GM19455 (cell line): ENCODE results near the gene HOMER2.
"Not testable (repeated sequence)": the region's sequence is repeated elsewhere in the genome, so short reads cannot be mapped to it uniquely, and the experiment has no call there.

ENCODE experiments used
- ATAC-seq: cut with Tn5 transposase; IDR thresholded peaks from one replicate; pipeline ENCODE4 v1.9.1; 2021; ENCODE audit not compliant: unreplicated experiment

The HOMER2 gene

DNA sequence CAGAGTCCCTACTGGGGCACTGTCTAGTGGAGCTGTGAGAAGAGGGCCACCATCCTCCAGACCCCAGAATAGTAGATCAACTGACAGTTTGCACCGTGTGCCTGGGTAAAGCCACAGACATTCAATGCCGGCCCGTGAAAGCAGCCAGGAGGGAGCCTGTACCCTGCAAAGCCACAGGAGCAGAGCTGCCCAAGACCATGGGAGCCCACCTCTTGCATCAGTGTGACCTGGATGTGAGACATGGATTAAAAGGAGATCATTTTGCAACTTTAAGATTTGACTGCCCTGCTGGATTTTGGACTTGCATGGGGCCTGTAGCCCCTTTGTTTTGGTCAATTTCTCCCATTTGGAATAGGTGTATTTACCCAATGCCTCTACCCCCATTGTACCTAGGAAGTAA, 86.5 kb downstream of the HOMER2 start:
- not testable (repeated sequence) for ATAC-seq

DNA sequence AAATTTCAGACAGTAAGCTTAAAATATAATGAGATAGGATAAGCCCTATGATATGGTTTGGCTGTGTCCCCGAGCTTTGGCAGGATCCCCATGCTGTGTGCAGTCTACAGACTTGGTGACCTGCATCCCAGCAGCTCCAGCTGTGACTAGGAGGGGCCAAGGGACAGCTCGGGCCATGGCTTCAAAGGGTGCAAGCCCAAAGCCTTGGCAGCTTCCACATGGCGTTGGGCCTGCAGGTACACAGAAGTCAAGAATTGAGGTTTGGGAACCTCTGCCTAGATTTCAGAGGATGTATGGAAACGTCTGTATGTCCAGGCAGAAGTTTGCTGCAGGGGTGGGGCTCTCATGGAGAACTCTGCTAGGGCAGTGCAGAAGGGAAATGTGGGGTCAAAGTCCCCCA, 86.9 kb downstream of the HOMER2 start:
- ATAC-seq, result not testable (repeated sequence)

GRCh38 chr15:82864967-82865366, 87.6 kb downstream of the HOMER2 start:
- ATAC-seq, result no peak

GRCh38 chr15:82862886-82863285, 89.6 kb downstream of the HOMER2 start:
- ATAC-seq, result no peak

DNA sequence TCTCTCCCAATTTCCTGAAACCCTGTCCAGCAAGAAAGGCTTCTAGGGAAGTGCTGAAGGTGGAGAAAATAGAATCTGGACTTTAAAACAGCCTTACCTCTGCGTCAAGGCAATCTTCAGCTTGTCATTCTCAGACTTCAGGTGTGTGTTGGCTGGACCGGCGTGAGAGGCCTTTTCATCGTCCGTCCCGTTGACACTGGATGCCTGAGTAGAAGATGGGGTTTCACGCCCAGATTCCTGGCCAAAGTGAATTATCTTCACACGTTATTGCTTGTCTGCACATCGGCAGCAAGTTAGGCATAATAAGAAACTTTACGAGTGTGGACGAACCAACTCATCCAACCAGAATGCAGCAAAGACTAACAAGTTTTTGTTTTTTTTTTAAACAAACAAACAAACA, 93.6 kb downstream of the HOMER2 start:
- no peak for ATAC-seq

DNA sequence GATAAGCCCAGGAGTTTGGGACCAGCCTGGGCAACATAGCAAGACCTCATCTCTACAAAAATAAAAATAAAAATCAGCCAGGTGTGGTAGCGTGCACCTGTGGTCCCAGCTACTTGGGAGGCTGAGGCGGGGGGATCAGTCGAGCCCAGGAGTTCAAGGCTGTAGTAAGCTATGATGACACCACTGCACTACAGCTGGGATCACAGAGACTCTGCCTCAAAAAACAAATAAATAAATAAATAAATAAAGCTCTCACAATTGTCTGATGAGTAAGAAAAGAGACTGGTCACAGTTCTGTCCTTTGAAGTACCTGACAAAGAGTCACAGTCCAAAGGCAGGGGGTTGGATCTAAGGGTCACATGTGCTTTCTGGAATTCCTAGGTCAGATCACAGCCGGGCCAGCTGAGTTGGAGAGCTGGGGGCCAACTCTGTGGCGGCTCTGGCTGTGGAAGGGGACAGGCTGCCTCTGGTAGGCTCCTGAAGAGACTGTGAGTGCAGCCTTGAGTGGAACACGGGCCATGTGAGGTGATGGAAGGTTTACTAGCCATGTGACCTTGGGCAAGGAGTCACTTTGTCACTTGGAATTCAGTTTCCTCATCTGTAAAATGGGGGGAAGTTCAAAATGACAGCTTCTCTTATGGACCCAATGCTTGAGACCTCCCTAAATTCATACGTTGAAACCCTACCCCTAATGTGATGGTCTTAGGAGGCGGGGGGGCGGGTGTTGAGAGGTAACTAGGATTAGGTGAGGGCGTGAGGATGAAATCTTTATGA, 95.9 kb downstream of the HOMER2 start:
- ATAC-seq, result no peak

- ATAC-seq, result no peak
Observed at GRCh38 chr15:82855286-82856100, 97.0 kb downstream of the HOMER2 start.

DNA sequence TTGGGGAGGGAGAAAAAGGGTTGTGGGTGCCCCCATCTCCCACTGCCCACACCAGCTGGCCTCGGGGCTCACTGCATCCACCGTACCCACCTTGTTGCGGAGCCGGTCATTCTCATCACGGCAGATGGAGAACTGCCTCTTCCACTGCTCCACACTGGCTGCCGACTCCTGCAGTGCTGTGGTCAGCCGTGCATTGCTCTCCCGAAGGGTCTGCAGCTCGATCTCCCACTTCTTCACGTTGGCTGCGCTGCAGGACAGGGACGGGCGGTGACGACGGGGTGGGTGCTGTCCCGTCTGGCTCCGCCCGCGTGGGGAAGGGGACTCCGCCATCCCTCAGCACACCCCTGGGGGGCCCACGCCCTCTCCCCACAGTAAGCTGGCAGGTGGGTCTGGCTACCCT, 98.0 kb downstream of the HOMER2 start:
- no peak for ATAC-seq

- ATAC-seq, result no peak
Observed at GRCh38 chr15:82852941-82853561, 99.5 kb downstream of the HOMER2 start.

DNA sequence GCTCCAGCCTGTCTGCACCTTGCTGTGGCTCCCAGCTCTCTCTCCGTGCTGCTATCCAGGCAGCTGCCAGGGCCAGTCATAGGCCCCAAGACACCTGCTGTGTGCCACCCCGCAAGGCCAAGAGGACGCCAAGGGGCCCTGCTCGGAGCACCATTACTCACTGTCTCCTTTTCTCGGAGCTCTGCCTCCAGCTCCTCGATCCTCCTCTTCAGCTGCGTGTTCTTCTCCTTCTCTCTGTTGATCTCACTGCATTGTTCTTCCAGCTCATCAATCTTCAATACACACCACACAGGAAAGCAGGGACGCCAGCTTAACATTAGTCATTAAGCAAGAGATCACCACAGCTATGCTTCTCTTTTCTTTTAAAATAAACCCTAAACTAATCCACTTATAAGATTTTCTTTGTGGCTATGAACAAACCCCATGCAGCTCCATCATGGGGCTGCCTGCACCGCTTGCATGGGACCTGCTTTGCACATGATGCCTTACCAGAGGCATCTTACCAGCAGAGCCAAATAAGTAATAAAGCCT, 100.5 kb downstream of the HOMER2 start:
- ATAC-seq, result no peak

DNA sequence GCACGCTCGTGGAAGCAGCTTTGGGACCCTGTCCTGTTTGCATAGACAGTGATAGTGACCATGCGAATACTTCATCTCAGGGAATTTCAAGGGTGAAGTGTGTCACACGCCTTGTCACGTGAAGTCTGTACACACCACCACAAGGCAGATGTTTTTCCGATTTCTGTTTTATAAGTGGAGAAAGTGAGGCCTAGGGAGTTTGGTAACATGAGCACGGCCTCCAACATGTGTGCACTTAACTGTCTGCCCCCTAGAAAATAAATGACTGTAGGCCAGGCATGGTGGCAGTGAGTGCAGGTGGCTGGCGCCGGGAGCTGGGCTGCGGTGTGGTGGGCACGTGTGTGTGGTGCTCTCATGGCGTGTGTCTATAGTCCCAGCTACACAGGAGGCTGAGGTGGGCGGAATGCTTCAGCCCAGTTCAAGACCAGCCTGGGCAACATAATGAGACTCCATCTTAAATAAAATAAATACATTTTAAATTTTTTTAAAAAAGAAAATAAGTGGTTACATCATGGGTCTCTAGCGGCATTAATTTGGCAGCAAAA, 101.1 kb downstream of the HOMER2 start:
- no peak for ATAC-seq

- no peak for ATAC-seq
Observed at GRCh38 chr15:82850731-82851130, 101.8 kb downstream of the HOMER2 start.

DNA sequence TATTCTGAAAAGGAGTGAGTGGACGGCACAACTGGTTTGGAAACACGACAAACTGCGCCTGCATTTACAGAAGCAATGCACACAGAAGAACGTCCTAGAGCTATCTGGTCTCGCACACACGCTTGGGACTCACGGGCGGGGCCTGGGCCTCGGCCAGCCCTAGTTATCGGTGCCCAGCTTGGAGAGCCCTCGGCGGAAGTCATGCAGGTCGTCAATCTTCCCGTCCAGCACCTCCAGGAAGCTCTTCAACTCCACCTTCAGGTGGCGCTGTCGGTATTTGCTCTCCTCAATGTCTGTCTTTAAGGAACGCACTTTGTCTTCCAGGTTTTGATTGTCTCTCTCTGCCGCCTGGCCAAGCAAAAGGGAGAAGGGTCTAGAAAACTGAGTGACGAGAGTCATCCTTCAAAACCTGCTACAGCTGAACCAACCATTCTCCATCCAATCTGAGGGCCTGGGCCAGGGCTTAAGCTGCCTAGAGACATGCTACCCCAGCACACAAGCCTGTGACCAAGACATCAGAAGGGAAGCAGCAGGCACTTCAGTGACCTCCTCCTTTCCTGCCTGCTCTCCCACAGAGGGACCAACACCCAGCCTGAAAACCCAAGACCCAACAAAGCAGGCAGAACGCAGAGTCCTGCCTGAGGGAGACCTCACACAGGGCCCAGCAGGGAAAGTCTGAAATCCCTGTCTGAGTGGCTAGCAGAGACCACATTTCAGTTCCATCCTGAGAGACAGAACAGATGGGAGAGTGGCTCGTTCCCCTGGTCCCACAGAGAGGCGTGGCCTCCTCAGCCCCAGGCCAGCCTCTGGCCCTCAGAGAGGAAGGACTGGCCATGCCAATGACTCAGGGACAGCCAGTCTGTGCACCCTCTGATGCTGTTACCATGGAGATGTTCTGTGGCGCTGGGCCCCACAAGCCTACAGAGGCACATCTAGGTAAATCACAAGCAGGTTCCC, 102.7 kb downstream of the HOMER2 start:
- no peak for ATAC-seq

DNA sequence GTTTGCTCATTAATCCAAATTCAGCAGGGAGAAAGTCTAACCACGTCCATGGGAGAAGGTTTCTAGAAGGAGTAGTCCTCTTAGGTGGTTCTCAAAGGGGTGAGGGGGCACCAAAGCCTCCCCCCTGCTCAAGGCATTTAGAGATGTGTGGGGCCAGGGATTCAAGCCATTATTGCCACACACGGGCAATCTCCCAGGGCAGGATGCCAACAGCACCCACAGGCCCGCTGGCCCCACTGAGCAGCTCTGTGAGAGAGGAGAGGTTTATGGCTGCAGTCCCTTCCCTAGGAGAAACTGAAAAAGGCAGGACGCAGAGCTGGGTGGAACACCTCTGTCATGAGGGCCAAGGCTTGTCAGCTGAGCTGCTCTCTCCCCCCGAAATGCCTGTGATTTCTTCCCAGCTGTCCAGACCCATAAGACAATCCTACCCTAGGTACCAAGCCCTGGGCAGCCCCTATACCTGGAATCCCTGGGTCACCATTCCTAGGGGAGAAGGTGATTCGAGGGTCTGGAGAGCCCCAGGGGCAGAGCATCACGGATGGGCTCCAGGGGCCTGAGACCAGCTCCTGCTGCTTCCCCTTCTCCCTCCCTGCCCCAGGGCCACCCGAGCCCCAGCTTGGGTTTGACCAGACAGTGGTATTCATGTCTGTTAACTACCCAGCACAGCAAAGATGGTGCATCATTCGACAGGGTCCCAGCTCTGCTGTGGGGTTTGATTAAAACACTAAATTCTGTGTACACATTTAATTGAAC, 104.1 kb downstream of the HOMER2 start:
- ATAC-seq, result no peak

- no peak for ATAC-seq
Observed at GRCh38 chr15:82847703-82848102, 104.8 kb downstream of the HOMER2 start.

DNA sequence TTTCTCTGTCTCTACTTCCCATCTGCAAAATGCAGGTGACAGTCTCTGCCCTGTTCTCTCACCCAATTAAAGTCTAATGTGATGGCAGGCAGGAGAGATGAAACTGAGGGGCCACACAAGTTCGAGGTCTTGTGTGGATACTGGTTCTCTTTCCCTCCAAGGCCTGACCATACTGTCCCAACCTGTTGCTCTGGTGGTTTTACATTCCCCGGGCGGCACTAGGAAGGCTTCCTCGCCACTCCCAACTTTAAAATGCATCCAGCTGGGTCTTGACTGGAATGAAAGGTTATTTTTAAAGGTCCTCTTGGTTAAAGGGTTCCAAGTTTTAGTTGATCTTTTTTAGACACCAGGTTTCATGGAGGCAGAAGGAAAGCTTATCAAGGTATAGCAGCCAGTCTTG, 105.9 kb downstream of the HOMER2 start:
- ATAC-seq, result no peak

GRCh38 chr15:82845686-82846085, 106.8 kb downstream of the HOMER2 start:
- ATAC-seq, result no peak

- no peak for ATAC-seq
Observed at GRCh38 chr15:82843566-82843965, 109.0 kb downstream of the HOMER2 start.

GRCh38 chr15:82840166-82840565, 112.4 kb downstream of the HOMER2 start:
- ATAC-seq, result no peak
